Measurements from ENCODE around the gene CPD.

Gene CPD

DNA sequence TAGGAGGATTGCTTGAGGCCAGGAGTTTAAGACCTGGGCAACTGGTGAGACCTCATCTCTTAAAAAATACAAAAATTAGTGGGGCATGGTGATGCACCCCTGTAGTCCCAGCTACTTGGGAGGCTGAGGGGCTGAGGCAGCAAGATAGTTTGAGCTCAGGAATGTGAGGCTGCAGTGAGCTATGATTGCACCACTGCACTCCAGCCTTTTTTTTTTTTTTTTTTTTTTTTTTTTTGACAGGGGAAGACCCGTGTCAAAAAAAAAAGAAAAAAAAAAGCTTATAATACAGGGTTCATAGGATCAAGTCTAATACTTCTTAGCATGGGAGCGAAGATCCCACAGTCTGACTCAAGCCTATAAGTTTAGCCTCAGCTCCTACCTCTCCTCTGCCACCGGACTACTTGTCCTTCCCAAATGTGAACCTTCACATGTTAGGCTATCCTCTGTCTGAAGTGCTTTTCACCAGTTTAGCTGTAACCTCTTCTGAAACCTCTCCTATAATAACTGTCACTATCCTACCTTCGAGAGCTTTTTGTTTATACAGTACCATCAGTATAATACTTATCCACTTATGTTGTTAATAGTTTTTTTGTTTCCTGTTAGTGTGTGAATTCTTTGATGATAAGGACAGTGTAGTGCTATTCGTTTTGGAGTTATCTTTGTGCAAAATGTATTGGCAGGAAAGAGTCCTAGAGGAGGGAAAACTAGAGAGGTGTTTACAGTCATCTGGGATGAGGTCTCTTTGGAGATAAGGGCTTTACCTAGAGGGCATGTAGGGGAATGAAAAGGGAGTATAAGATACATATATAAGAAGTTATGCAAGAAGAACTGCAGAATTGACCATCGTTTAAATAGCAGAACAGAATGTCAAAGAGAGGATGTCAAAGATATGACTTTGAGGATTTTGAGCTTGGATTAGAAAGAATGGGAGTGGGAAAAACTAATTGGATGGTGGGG, 15.5 kb downstream of the CPD start:
- Histone ChIP-seq H3K4me3 (ENCODE audit: low read depth, low read length) (no peak overlapping the region), H3K9me3 (ENCODE audit: control insufficient read depth, low read length) (no peaks in the 10 kb centered on the region), H3K4me2 (ENCODE audit: low read length) (no peak overlapping the region)

DNA sequence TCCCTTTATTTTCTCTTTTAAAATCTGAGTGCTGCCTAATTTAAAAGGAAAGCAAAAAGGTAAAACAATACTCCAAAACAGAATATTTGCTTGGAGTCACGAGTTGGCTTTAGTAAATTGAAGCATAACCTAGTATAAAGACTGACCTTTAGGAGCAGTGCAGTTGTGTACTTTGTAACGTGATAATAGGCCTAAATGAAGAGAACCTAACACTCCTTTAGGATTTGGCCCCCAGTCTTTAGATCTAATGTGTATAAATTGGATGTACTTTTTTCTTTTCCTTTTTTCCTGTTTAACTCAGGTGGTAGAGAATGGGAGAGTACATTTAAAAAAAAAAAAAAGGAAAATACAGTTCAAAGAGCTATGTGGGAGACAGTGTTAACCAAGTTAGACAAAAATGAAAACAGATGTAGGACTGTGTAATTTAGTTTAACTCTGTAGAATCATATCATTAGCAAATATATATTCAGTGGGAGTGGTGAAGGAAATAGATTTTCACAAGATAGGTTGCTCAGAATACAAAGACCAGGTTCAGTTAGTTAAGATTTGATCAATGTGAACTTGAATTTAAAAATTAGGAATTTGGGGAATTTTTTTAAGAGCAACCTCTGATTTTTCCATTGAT, 16.8 kb downstream of the CPD start:
- Histone ChIP-seq H3K27ac (no peak overlapping the region), H3K4me2 (ENCODE audit: low read length) (no peak overlapping the region), H3K9ac (no peak overlapping the region), H3K79me2 (peaks cover 3% of the 10 kb centered on the region), H3K9me3 (ENCODE audit: control insufficient read depth, low read length) (no peaks in the 10 kb centered on the region), H3K4me1 (no peaks in the 10 kb centered on the region), H2AFZ (no peak overlapping the region), H3K4me3 (ENCODE audit: low read depth, low read length) (no peak overlapping the region), H3K36me3 (ENCODE audit: control insufficient read depth, insufficient read depth, low read length) (no peaks in the 10 kb centered on the region), H3K27me3 (ENCODE audit: control insufficient read depth, insufficient read depth, low read length) (no peaks in the 10 kb centered on the region)
- TF ChIP-seq, protein P1, sequence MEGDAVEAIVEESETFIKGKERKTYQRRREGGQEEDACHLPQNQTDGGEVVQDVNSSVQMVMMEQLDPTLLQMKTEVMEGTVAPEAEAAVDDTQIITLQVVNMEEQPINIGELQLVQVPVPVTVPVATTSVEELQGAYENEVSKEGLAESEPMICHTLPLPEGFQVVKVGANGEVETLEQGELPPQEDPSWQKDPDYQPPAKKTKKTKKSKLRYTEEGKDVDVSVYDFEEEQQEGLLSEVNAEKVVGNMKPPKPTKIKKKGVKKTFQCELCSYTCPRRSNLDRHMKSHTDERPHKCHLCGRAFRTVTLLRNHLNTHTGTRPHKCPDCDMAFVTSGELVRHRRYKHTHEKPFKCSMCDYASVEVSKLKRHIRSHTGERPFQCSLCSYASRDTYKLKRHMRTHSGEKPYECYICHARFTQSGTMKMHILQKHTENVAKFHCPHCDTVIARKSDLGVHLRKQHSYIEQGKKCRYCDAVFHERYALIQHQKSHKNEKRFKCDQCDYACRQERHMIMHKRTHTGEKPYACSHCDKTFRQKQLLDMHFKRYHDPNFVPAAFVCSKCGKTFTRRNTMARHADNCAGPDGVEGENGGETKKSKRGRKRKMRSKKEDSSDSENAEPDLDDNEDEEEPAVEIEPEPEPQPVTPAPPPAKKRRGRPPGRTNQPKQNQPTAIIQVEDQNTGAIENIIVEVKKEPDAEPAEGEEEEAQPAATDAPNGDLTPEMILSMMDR (IDR thresholded peaks at IDR 0.05) = no peak

More for the DNA sequence above, 15.5 kb downstream of the CPD start:
- H3K36me3 ChIP-seq (ENCODE audit: control insufficient read depth, insufficient read depth, low read length) = no peaks in the 10 kb centered on the region
- H3K27me3 ChIP-seq (ENCODE audit: control insufficient read depth, insufficient read depth, low read length) = no peaks in the 10 kb centered on the region
- no peaks in the 10 kb centered on the region for H3K4me1 ChIP-seq
- no peak overlapping the region for H3K27ac ChIP-seq
- H2AFZ ChIP-seq = no peak overlapping the region
- H3K79me2 ChIP-seq = peaks cover 7% of the 10 kb centered on the region
- TF ChIP-seq, protein P1 (IDR thresholded peaks at IDR 0.05) = no peak
- H3K9ac ChIP-seq = no peak overlapping the region

DNA sequence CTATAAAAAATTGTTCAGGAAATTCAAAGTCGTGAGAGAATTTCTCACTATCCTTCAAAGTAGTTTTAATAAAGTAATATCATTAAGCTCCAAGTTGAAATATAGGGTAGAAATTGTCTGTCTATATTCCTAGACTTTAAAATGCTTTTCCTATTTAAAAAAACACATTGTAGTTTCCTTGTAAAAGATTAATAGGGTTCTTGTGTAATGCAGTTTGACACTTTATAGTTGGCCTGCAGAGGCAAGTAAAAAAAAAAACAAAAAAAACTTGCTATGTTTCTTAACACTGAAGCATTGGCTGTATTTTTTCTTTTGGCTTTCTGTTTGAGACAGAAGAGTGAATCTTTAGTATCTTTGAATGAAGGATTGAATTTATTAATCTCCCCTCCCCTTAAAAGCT, 17.4 kb downstream of the CPD start:
- no peak overlapping the region for H3K27ac ChIP-seq
- TF ChIP-seq, protein P1 (IDR thresholded peaks at IDR 0.05) = no peak

DNA sequence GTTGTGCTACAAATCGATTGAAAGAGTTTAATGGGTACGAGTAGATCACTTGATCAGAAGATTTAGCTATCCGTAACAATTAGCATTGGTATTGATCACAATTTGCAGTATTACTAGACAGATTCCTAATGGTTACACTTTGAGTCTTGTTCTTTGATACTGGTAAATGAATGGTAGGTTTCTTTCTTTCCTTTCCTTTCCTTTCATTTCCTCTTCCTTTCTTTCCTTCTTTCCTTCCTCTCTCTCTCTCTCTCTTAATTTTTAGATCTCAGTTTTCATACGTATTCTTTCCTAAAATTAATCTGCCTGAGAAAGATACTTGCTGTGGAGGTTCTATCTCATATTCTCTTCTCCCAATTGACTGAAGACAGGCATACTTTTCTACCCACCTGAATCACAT, 17.9 kb downstream of the CPD start:
- TF ChIP-seq, protein P1 (IDR thresholded peaks at IDR 0.05) = no peak
- H3K9me3 ChIP-seq (ENCODE audit: control insufficient read depth, low read length) = no peaks in the 10 kb centered on the region
- H3K36me3 ChIP-seq (ENCODE audit: control insufficient read depth, insufficient read depth, low read length) = no peaks in the 10 kb centered on the region
- no peak overlapping the region for H3K4me2 ChIP-seq (ENCODE audit: low read length)
- no peak overlapping the region for H3K4me3 ChIP-seq (ENCODE audit: low read depth, low read length)
- H3K27me3 ChIP-seq (ENCODE audit: control insufficient read depth, insufficient read depth, low read length) = no peaks in the 10 kb centered on the region
- H3K27ac ChIP-seq = no peak overlapping the region
- H3K79me2 ChIP-seq = peaks cover 3% of the 10 kb centered on the region
- no peak overlapping the region for H3K9ac ChIP-seq
- H3K4me1 ChIP-seq = no peaks in the 10 kb centered on the region
- H2AFZ ChIP-seq = no peak overlapping the region

More for the DNA sequence above, 17.4 kb downstream of the CPD start:
- H3K27me3 ChIP-seq (ENCODE audit: control insufficient read depth, insufficient read depth, low read length) = no peaks in the 10 kb centered on the region
- H3K9me3 ChIP-seq (ENCODE audit: control insufficient read depth, low read length) = no peaks in the 10 kb centered on the region
- no peak overlapping the region for H2AFZ ChIP-seq
- H3K4me2 ChIP-seq (ENCODE audit: low read length) = no peak overlapping the region
- H3K79me2 ChIP-seq = peaks cover 1% of the 10 kb centered on the region
- H3K9ac ChIP-seq = no peak overlapping the region
- no peaks in the 10 kb centered on the region for H3K4me1 ChIP-seq
- H3K4me3 ChIP-seq (ENCODE audit: low read depth, low read length) = no peak overlapping the region
- no peaks in the 10 kb centered on the region for H3K36me3 ChIP-seq (ENCODE audit: control insufficient read depth, insufficient read depth, low read length)
